ENCODE results near the gene CCDC177.
A peak's percentile ranks its signal among the peaks of the same experiment; 100 is the strongest.

The CCDC177 gene

GRCh38 chr14:69574263-69574953, at the start of gene CCDC177:
Gene CCDC177 (minus strand): TSS chr14:69574871. CDS start chr14:69573622, 1,249 bp downstream.
- peak; percentile 93 to 98 (median 96) for TF ChIP-seq CTCF (IDR thresholded peaks at IDR 0.05; ENCODE audit: unreplicated experiment in 3 of 3)
- Mint-ChIP-seq H3K27me3 (ENCODE audit: low read depth) (peaks cover 37% of the 10 kb centered on the region), H3K27ac (peak within 1 kb of the TSS in 2 of 3 experiments; percentile 26 to 66), H3K4me3 (peak within 1 kb of the TSS; percentile 82 to 89 (median 85)), H3K9me3 (no peaks in the 10 kb centered on the region), H3K36me3 (ENCODE audit: low read depth) (peaks cover 12% of the 10 kb centered on the region), H3K4me1 (peaks cover 5% of the 10 kb centered on the region)

- peaks cover 46% of the 10 kb centered on the region for H3K4me1 Mint-ChIP-seq
- no peaks in the 10 kb centered on the region for H3K9me3 Mint-ChIP-seq
- no peaks in the 10 kb centered on the region for H3K36me3 Mint-ChIP-seq (ENCODE audit: low read depth)
- TF ChIP-seq CTCF (IDR thresholded peaks at IDR 0.05; ENCODE audit: unreplicated experiment in 3 of 3) = no peak
- no peaks in the 10 kb centered on the region for H3K27me3 Mint-ChIP-seq (ENCODE audit: low read depth)
- no peak overlapping the region for H3K4me3 Mint-ChIP-seq
- no peak overlapping the region for H3K27ac Mint-ChIP-seq
These were observed 49.5 kb upstream of the CCDC177 start for GRCh38 chr14:69624136-69624535.

GRCh38 chr14:69620981-69621380, 46.3 kb upstream of the CCDC177 start:
- H3K4me3 Mint-ChIP-seq = no peak overlapping the region
- H3K36me3 Mint-ChIP-seq (ENCODE audit: low read depth) = no peaks in the 10 kb centered on the region
- peaks cover 66% of the 10 kb centered on the region for H3K4me1 Mint-ChIP-seq
- H3K9me3 Mint-ChIP-seq = no peaks in the 10 kb centered on the region
- peak overlapping the region; percentile 1 to 67 (median 5) for H3K27ac Mint-ChIP-seq
- H3K27me3 Mint-ChIP-seq (ENCODE audit: low read depth) = no peaks in the 10 kb centered on the region
- TF ChIP-seq CTCF (IDR thresholded peaks at IDR 0.05; ENCODE audit: unreplicated experiment in 3 of 3) = no peak

- Mint-ChIP-seq H3K27me3 (ENCODE audit: low read depth) (no peaks in the 10 kb centered on the region), H3K27ac (peak overlapping the region; percentile 13 to 67 (median 57)), H3K4me3 (no peak overlapping the region), H3K4me1 (peaks cover 66% of the 10 kb centered on the region), H3K36me3 (ENCODE audit: low read depth) (no peaks in the 10 kb centered on the region), H3K9me3 (no peaks in the 10 kb centered on the region)
- TF ChIP-seq CTCF (IDR thresholded peaks at IDR 0.05; ENCODE audit: unreplicated experiment in 3 of 3) = no peak
These were observed 45.5 kb upstream of the CCDC177 start for GRCh38 chr14:69620211-69620611.

- H3K36me3 Mint-ChIP-seq (ENCODE audit: low read depth) = no peaks in the 10 kb centered on the region
- H3K27me3 Mint-ChIP-seq (ENCODE audit: low read depth) = no peaks in the 10 kb centered on the region
- no peak for TF ChIP-seq CTCF (IDR thresholded peaks at IDR 0.05; ENCODE audit: unreplicated experiment in 3 of 3)
- H3K4me3 Mint-ChIP-seq = no peak overlapping the region
- H3K27ac Mint-ChIP-seq = peak overlapping the region in 2 of 3 experiments; percentile 44 to 56
- no peaks in the 10 kb centered on the region for H3K9me3 Mint-ChIP-seq
- H3K4me1 Mint-ChIP-seq = peaks cover 74% of the 10 kb centered on the region
These were observed 44.3 kb upstream of the CCDC177 start for GRCh38 chr14:69619012-69619411.

- Mint-ChIP-seq H3K9me3 (no peaks in the 10 kb centered on the region), H3K4me1 (peaks cover 85% of the 10 kb centered on the region), H3K27me3 (ENCODE audit: low read depth) (no peaks in the 10 kb centered on the region)
These were observed 43.1 kb upstream of the CCDC177 start for GRCh38 chr14:69617796-69618195.

More at GRCh38 chr14:69617796-69618195, 43.1 kb upstream of the CCDC177 start:
- no peak overlapping the region for H3K4me3 Mint-ChIP-seq
- TF ChIP-seq CTCF (IDR thresholded peaks at IDR 0.05; ENCODE audit: unreplicated experiment in 3 of 3) = no peak
- peak overlapping the region in 1 of 3 experiments; percentile 89 for H3K27ac Mint-ChIP-seq
- no peaks in the 10 kb centered on the region for H3K36me3 Mint-ChIP-seq (ENCODE audit: low read depth)

All from nephron (organoid).